KG1 (cell line): ENCODE results near the gene WASHC4.
"Not testable (repeated sequence)": the region's sequence is repeated elsewhere in the genome, so short reads cannot be mapped to it uniquely, and the experiment has no call there.

ENCODE experiments used
- DNase-seq: peaks from one replicate; lab custom pipeline; 2025; lab: John Stamatoyannopoulos, UW

WASHC4 gene

DNA sequence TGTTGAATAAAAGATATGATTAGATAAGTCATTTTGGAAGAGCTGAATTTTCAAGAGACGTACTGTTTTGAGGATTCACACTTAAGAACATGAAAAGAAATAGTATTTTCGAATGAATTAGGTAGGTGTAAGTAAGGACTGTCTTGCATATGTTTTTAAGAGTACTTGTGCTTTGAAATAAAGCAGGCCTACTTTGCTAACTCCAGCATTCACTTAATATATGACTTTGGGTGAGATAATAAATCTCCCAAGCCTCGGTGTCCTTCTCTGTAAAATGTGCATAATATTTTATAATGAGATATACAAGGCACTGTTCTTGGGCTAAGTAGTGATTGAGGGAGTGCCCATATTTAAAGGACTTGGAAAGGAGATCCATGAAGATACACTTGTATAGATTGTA lies 54.6 kb downstream of the WASHC4 start:
- no peak for DNase-seq

DNA sequence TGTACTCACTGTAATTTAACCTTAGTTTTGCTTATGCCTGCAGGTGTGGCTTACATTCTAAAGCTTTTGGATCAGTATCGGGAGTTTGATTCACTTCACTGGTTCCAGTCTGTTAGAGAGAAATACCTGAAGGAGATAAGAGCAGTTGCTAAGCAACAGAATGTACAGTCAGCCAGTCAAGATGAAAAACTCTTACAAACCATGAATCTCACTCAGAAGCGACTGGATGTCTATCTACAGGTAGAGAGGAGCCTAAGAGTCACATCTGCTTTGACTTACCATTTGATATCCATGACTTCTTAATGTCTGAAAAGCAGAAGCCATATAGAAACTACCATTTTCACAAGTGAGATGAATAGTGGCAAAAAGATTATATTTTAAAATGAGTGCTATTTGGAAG lies 56.5 kb downstream of the WASHC4 start:
- DNase-seq, result no peak

DNA sequence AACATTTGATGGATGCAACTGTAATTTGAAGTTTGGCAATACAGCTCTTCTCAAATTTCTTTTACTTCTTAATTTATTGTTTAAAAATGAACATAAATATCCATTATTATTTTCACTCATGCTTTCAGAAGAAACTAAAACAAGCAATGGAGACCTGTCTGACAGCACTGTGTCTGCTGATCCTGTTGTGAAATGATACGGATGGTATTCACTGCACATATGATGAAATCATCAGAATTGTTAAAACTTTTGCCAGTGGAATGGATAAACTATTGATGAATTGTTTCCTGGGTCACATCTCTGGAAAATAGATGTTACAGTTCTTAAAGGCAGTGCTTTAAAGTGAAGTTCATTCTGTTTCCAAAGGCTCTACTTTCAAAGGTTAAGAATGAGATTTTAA lies 59.2 kb downstream of the WASHC4 start:
- DNase-seq, result no peak

DNA sequence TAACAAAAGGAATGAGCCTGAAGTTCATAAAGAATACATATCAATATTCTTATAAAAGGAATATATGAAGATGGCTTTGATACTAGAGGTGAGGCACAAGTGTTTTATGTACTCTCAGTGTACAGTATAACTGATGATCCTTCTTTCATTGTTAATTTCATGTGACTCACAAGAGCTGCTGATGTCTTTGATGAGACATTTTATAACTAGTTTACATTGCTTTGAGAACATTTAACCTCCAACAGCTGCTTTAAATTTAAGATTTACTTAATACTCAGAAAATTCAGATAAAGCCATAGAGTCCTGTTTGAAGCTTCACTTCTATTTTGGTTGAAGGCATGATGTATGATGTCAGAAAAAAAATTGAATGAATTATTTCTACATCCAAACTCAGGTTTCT lies 59.8 kb downstream of the WASHC4 start:
- DNase-seq, result no peak

DNA sequence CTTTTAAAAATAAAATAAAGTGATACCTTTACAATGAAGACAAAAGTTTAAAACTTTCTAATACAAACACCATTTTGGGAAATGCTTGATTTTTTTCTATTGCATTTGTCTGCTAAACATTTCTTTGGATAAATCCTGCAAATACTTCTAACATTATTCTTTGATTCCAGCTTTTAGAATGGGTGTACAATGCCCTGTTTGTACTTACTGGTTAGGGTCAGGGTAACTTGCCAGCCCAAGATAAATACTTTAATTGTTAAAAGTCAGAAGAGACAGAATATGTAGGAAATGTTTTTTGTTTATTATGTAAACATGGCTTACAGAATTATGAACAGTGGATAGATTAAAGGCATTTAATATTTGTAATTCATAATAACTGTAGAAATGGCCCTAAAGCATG lies 60.5 kb downstream of the WASHC4 start:
- DNase-seq, result no peak

DNA sequence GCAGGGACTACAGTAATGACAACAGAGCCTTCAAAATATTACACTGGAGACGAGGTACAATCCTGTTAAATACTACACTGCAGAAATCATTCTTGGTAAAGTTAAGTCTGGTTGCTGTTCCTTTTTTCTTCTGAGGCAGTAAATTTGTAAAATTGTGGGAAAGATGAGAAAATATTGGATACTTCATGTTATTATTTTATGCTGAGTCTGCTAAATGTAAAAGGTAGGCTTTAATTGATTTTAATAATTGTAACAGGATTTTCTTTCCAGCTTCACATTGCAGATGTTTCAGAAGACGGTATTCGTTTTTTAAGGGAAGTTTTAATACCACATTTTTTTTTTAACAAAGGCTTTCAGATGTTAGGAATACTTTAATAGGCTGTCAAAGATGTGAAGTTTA lies 62.6 kb downstream of the WASHC4 start:
- DNase-seq, result no peak

DNA sequence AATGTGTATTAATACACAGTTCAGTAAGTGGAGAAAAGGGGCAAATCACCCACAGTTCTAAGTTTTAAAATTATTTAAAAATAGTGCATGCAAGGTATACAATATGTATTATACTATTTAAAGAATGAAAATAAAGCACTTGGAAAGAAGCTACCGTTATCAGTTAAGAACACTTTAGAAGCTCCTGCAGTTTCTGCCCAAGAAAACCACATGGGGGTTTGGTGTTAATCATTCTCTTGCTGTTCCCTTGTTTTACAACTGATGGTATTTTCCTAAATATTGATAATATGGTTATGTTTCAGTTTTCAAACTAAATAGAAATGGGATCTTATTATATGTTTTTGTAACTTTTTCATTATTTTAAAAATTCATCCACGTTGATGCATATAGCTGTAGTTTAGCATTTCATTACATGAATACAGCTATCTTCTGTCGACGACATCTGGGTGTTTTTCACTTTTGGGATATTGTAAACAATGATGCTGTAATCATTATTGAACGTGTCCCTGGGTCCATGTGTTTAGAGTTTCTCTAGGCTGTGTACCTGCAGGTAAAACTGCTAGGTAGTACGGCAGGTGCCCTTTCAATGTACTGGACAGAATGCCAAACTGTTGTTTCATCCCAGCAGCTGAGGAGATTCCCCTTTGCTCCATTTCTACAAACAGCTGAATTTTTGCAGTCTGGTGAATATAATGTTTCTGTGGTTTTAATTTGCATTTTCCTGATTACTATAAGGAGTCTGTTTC lies 64.3 kb downstream of the WASHC4 start:
- DNase-seq, result no peak

DNA sequence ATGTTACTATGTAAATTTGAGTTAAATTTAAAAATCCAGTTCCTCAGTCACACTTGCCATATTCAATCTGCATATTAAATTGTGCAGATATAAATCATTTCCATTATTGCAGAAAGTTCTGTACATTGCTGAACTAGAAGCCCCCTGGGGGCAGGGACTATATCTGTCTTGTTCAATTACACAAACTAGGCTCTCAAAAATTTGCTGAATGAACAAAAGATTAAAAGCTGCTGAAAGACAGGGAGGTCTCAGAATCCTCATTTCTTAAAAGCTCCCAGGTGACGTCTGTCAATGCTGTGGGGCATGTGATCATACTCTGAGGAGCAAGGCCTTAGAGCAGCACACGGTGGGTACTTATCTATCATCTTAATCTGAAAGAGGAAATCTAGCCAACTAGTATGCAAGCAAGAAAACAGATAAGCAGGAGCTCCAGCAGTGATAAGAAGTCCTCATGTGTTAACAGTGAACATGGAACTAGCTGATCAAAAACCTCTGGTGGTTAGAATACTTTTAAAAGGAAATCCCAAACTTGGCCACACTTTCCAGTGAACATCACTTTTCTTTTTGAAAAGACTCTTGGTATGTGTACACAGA lies 68.0 kb downstream of the WASHC4 start:
- no peak for DNase-seq

DNA sequence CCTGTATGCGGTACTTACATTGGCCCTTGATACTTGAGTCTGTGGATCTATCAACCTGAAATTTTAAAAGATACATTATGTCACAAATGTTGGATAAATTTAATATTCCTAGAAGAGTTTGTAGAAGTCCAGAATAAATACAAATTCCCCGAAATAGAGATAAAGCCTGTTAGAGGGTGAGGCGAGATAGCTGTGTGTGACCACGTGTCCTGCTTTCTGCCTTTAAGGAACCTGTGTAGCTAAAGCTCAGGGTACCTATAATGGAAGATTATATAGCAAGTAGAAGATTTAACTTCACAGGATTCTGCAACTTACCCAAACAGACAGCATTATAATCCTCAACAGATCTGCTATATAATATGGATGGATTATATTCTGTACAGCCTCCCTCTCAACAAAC lies 69.7 kb downstream of the WASHC4 start:
- no peak for DNase-seq

DNA sequence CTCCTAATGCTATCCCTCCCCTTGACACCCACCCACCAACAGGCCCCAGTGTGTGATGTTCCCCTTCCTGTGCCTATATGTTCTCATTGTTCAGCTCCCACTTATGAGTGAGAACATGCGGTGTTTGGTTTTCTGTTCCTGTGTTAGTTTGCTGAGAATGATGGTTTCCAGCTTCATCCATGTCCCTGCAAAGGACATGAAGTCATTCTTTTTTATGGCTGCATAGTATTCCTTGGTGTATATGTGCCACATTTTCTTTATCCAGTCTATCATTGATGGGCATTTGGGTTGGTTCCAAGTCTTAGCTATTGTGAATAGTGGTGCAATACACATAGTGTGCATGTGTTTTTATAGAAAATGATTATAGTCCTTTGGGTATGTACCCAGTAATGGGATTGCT lies 71.6 kb downstream of the WASHC4 start:
- DNase-seq, result not testable (repeated sequence)

DNA sequence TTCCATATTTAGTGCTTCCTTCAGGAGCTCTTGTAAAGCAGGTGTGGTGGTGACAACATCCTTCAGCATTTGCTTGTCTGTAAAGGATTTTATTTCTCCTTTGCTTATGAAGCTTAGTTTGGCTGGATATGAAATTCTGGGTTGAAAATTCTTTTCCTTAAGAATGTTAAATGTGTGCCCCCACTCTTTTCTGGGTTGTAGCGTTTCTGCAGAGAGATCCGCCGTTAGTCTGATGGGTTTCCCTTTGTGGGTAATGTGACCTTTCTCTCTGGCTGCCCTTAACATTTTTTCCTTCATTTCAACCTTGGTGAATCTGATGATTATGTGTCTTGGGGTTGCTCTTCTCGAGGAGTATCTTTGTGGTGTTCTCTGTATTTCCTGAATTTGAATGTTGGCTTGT lies 75.9 kb downstream of the WASHC4 start:
- not testable (repeated sequence) for DNase-seq

DNA sequence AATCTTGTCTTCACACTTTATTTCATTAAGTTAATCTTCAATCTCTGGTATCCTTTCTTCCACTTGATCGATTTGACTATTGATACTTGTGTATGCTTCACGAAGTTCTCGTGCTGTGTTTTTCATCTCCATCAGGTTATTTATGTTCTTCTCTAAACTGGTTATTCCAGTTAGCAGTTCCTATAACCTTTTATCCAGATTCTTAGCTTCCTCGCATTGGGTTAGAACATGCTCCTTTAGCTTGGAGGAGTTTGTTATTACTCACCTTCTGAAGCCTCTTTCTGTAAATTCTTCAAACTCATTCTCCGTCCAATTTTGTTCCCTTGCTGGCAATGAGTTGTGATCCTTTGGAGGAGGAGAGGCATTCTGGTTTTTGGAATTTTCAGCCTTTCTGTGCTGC lies 76.4 kb downstream of the WASHC4 start:
- not testable (repeated sequence) for DNase-seq

DNA sequence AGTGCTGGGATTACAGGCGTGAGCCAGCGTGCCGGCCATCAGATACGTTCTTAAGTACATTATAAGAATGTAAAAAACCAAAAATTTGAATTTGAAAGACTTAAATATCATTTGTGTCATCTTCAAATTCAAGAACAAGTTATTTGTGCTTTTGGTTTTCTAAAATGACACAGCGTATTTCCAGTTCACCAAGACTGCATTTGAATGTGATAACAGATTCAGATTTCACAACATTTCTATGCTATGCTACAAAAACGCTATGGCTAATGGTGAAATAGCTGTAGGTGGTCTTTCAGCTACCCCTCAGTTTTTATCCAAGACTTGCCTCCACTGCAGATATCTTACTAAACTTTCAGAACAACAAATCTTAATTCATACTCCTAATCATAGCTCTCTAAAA lies 81.8 kb downstream of the WASHC4 start:
- no peak for DNase-seq

DNA sequence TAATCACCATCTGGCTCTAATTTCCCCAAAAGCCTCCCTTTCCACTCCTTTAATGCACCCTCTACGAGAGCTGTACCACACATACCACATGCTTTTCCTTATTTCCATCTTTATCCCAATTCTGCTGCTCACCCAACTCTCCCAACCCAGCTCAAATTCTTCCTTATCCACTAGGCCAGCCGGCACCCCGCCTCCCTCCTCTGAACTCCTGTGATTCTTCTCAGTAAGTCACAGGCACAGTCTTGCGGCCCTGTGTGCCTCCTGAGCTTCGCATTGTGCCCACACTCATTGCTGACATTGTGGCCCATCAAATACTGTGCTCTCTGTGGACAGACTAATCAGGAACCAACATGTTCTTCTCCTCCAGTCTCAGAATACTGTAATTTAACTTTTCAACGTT lies 83.0 kb downstream of the WASHC4 start:
- no peak for DNase-seq

DNA sequence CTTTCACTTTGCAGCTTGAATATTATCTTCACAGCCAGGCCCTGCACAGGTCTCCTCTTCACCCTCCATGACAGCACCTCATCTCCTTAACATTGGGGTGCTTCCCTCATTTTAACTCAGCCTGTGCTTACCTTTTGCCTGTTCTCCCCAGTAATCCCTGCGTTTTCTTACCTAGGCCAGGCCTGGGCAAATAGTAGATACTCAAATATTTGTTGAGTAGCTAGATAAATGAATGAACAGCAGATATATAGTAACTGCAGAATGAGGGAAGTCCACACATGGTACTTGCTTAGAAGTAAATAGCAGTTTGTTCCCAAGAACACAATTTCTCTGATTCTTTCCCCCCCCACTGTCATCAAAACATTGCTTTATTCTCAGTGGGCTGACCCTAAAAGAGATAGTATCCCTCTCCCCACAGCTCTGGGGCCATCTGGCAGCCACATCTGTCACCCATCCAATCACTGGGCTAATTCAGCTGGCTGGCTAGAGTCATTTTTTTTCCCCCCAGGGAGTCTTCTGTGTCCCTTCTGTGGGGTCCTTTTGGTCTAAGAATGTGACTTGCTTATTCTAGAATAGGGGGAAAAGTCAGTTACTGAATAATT lies 85.2 kb downstream of the WASHC4 start:
- no peak for DNase-seq

DNA sequence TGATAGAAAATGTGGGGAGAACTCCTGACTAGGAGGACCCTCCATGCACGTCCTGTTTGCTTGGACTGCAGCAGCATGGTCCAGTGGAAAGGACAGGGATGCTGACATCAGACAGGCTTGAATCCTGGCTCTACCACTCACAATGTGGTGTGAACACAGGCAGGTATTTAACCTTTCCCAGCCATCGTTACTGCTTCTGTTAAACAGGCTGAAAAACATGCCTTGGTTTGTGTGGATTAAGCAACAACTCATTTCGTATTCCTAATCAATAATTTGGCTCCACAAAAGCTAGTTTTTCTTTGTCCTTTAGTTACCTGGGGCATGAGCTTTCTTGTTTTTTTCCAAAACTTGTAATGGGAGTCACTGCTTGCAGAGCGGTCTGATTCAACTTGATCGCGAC lies 87.4 kb downstream of the WASHC4 start:
- DNase-seq, result no peak

DNA sequence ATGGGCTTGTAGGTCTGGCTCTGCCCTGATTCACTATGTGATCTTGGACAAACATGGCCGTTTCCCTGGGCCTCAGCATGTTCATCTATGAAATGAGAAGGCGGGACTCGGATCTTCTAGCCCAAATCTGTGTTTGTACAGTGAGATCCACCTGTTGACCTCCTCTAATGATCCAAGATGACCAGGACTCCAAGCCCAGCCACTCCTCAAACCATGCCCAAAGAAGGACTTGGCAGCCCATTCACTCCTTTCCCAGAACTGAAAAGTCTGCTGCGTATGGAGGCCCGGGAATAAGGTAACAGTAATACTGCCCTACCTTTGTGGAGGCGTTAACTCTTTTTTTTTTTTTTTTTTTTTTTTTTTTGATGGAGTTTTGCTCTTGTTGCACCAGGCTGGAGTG lies 88.6 kb downstream of the WASHC4 start:
- no peak for DNase-seq

DNA sequence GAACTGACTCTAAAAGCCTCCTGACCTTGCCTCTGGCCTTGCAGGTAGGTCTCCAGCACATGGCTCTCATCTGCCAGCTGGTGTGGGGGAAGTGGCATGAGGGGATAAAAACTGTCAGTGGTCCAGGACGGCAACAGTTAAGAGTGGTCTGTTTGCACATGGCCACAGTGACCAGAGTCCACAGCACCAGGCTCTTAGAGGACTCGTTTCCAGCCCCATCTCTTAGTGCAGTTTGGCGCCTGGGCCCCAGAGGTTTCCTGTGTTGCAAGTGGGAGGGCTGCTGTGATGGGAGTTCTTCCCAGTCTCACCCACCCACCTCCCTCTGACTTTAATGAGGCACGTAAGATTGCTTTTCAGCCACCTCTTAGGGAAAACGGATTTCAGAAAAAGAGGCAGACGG lies 91.4 kb downstream of the WASHC4 start:
- no peak for DNase-seq

DNA sequence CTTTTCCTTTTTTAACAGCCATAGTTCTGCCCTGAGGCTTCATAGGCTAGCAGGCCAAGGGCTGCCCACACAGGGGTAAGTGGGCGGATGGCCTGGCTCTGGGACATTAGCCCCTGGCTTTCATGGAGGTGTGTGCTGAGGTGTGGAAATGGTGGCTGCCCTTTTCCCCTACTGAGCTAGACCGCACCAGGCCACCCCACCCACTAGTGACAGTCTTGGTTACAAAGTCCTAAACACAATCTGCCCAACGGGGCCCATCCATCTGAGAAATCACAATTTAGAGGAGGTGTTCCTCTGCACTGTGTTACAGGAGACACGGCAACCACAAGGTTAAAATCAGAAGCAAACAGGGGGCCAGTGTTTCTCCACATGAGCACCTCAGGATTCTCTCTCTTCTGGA lies 92.9 kb downstream of the WASHC4 start:
- no peak for DNase-seq

DNA sequence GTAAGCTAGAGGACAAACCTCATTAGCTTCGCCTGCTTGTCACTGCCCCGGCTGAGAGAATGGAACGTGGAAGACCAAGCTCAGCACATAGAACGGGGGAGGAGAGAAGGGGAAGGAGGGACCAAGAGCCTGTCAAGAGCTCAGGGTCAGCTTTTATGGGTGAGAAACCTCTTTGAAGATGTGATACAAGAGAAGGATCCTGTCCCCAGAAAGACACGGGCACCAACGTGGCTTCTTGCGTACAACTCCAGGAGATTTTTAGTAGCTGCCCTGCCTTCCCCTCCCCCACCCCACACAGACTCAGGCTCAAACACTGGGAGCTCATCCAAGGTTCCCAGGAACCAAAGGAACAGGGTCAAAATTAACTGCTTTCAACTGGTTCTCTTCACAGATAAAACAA lies 93.8 kb downstream of the WASHC4 start:
- no peak for DNase-seq

DNA sequence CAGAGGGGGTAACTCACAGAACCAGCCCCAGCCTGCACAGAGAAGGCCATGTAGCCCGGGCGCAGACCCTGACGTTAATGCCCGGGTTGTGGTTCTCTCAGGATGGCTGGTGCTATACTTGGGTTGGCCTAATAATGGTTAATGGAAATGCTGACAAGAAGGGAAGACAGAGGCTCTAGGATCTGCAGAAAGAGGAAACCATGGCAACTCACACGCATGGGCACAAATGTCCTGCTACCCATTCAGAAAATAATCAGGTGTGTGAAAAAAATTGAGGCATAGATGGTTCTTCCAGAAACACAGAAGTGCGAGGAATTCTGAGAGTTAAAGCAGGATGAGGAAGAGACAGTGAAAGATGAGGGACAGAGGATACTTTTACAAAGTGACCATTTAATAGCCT lies 94.7 kb downstream of the WASHC4 start:
- no peak for DNase-seq

DNA sequence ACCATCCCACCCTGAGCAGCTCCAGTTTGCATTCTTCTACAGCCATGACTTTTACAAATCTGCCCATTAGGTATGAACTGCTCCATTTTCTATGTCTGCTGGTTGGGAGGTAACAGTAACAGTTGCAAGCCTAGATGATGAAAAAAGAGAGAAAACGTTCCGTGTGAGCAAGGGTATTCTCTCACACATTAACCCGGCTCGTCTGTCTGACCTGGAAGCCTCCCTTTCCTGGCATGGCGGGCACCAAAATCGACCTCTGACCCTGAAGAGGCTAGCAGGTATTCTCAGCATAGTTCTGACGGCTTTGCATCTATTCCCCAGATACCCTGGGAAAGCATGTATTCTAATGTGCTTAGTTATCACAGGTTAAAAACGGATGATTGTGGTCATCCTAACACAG lies 96.6 kb downstream of the WASHC4 start:
- no peak for DNase-seq

DNA sequence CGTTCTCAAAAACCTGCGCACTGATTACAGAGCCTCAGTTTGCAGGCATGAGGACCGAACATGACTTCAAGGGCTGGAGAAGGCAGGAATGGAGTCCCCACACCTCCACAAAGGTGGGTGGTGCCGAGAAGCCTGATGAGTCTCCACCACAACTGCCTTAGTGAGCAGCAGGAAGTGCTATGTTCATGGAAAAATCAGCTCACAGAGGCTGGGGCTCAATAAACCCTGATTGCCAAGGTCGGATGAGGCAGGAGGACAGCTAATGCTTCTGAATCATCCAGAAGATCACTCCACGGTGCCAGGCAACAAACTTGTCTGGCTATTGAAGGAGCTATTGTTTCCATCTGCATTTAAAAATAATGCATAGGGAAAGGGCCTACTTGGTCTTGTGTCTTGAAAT lies 97.4 kb downstream of the WASHC4 start:
- DNase-seq, result no peak
